GM18870 (cell line): ENCODE data around the gene HLA-DPA1.
A peak's percentile ranks its signal among the peaks of the same experiment; 100 is the strongest.
"Not testable (repeated sequence)": the region's sequence is repeated elsewhere in the genome, so short reads cannot be mapped to it uniquely, and the experiment has no call there.

Experiments
- ATAC-seq: cut with Tn5 transposase; IDR thresholded peaks from one replicate; pipeline ENCODE4 v1.9.1; 2021; ENCODE audit warnings: moderate library complexity; ENCODE audit not compliant: unreplicated experiment

Gene HLA-DPA1

GRCh38 chr6:33073431-33073871 is at the start of gene HLA-DPA1:
HLA-DPA1 (minus strand) TSS chr6:33073649.
- peak; percentile 71 for ATAC-seq

DNA sequence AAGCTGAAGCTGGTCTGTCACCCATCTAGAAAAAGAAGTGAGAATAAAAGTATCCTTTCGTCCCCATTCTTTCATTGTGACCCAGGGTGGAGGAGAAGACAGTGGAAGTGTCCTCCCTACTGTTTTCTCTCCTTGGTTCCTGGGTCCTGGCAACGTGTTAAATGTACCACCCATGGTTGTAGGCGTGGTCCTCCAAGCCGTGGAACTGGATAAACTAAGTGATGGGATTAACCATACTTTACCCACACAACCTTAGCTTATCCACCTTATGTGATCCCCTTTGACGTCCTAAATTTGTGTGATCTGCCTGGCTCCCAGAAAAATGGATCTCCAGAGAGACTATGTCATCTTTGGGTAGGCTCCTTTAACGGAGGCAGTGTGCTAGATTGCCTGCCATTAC is 49.7 kb upstream of the HLA-DPA1 start:
- ATAC-seq = no peak

DNA sequence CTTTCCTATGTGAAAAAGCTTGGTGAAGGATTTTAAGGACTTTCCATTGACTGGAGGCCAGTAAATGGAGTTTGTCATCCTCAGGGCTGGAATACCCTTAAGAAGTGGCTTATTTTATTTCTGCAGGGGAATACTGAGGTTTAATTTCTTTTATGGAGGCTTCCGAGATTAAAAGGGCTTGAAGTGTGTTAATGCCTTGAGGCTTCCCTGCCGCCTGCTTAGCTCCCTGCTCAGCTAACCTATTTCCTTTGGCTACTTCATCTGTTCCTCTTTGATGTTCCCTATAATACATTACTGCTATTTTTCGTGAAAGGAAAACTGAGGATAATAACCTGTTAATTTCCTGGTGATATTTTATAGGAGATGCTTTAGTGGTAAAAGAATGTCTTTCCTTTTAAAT is 46.6 kb upstream of the HLA-DPA1 start:
- no peak for ATAC-seq

GRCh38 chr6:33118525-33119123 is 45.2 kb upstream of the HLA-DPA1 start:
- no peak for ATAC-seq

- ATAC-seq = no peak
Observed at GRCh38 chr6:33117811-33118277, 44.4 kb upstream of the HLA-DPA1 start.

GRCh38 chr6:33116841-33117711 is 43.6 kb upstream of the HLA-DPA1 start:
- no peak for ATAC-seq

DNA sequence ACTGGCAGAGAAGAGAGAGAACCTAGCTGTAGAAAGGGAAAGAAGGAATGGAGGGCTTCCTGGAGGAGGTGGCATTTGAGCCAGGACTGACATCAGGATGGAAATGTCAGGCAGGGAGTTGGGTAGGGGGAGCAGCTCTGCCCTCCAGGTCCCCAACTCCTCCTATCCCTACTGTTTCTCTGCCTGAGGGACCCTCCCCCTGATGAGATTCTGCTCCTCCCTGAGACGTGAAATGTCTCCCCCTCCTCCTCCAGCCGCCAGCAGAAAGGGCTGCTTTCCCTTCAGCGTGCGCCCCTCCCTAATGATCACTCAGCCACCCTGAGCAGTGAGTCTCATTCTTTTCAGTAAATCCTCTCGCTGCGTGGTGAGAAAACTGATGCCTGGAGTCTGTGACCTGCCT is 43.0 kb upstream of the HLA-DPA1 start:
- no peak for ATAC-seq

GRCh38 chr6:33114406-33114805 is 41.0 kb upstream of the HLA-DPA1 start:
- ATAC-seq = no peak

- no peak for ATAC-seq
Observed at GRCh38 chr6:33113755-33114154, 40.3 kb upstream of the HLA-DPA1 start.

- peak; percentile 74 for ATAC-seq
Observed at GRCh38 chr6:33112148-33112547, 38.7 kb upstream of the HLA-DPA1 start.

DNA sequence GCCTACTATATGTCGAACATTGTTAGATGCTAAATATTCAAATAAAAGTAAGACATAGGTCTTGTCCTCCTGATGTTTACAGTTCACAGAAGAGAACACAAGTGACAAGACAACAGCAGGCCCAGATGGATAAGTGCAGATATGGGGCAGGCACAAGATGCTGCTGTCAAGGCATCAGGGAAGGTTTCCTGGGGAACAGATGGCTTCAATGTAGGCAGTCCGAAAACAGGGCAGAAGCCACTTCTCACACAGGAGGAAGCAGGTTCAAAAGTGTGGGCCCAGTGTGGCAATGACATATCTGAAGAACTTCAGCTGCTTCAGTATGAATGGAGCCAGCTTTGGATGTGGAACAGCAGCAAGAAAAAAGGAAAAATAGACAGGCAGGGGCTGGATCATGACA is 34.9 kb upstream of the HLA-DPA1 start:
- no peak for ATAC-seq

DNA sequence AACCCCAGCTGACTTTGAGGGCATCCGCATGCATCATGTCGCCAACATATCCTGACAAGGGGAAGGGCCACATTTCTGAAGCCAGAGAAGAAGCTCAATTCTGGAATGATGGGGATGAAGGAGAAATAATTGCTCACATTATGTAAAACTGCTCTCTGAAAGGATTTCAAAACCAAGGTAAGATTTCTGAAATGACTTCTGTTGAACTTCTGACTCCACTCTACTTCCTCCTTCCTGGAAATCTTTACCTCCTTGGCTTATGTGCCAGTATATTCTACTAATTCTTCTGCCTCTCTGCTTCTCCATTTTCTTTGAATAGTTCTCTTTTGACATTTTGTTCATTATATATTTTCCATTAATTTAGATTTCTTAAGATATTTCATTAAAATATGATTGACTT is 34.2 kb upstream of the HLA-DPA1 start:
- ATAC-seq = no peak

GRCh38 chr6:33105916-33106871 is 32.7 kb upstream of the HLA-DPA1 start:
- ATAC-seq = no peak

- no peak for ATAC-seq
Observed at GRCh38 chr6:33105386-33105785, 31.9 kb upstream of the HLA-DPA1 start.

DNA sequence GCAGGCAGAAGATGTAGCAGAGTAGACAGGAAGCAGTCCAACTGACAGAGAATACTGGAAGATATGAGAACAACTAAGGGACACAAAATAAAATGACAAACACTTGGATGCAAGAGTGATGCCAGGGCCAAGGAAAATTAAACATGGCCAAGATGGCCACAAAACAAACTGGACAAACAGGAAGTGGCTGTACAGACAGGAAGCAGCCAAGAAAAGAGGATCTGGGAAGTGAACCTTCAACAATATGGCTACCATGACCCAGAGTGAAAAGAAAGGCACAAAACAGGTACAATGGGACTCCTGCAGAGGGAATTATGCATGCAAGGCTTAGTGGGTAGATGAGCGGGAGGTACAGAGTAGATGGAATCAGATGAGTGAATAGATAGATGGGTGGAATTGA is 31.4 kb upstream of the HLA-DPA1 start:
- no peak for ATAC-seq

- ATAC-seq = no peak
Observed at GRCh38 chr6:33103776-33104175, 30.3 kb upstream of the HLA-DPA1 start.

GRCh38 chr6:33101121-33101737 is 27.8 kb upstream of the HLA-DPA1 start:
- not testable (repeated sequence) for ATAC-seq

GRCh38 chr6:33095681-33096080 is 22.2 kb upstream of the HLA-DPA1 start:
- no peak for ATAC-seq

- no peak for ATAC-seq
Observed at GRCh38 chr6:33093855-33094254, 20.4 kb upstream of the HLA-DPA1 start.

- no peak for ATAC-seq
Observed at GRCh38 chr6:33092385-33092784, 18.9 kb upstream of the HLA-DPA1 start.

DNA sequence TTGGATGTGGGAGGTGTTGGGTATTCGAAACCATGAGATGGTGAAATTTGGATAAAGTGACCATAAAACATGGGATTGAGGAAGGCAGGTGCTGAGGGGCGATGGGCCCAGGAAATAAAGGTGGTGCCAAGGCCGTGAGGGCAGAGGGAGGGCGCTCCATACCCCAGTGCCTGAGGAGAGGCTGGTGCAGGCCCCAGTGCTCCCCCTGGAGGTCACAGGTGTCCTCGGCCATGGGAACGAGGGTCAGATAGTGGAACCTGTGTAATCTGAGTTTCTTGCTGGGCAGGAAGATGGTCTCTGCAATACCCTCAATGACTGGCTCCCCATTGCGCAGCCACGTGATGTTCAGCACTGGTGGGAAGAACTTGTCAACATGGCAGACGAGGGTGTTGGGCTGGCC is 18.5 kb upstream of the HLA-DPA1 start:
- no peak for ATAC-seq
